ENCODE results near the gene SPINK2. TPM values are rescaled to one million over a fixed set of nuclear protein-coding genes. Genes with fewer than 3 reads are reported as not detected.

The SPINK2 gene
- polyA plus RNA-seq, 1 of the 3 experiments (the other 2 are of a cell fraction): not detected

DNA sequence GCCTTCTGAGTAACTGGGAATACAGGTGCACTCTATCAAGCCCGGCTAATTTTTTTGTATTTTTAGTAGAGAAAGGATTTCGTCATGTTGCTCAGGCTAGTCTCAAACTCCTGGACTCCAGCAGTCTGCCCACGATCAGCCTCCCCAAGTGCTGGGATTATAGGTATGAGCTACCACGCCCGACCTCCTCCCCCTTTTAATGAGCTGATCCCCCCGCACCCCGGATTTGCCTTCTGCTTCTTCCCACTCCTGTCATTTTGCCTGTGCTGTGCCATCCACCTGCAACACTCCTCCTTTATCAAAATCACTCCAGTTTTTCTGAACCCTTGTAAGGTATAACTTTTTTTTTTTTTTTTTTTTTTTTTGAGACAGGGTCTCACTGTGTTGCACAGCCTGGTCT lies 33.4 kb downstream of the SPINK2 start:
- no peaks in the 10 kb centered on the region for H4K20me1 ChIP-seq (ENCODE audit: insufficient read depth)
- no peak overlapping the region for H2AFZ ChIP-seq (ENCODE audit: low read depth)
- WGBS (ENCODE audit: low lambda C conversion rate): 75% methylated on average over 7 of the region's 7 CpGs
- H3K4me3 ChIP-seq (ENCODE audit: low read depth in 2 of 2, low read length in 1 of 2): no peak overlapping the region
- H3K27me3 ChIP-seq (ENCODE audit: insufficient read depth): 0 out of 2 replicates have a peak, but pooled peaks cover 5% of the 10 kb centered on the region
- H3K4me1 ChIP-seq (ENCODE audit: control insufficient read depth in 1 of 2, insufficient read depth in 2 of 2, low read depth in 1 of 2, low read length in 1 of 2): no peaks in the 10 kb centered on the region; a peak in 1 of 4 replicates
- H3K9me3 ChIP-seq: no peaks in the 10 kb centered on the region
- H3K36me3 ChIP-seq (replicated peaks in 1 of 2; ENCODE audit: control insufficient read depth in 1 of 2, insufficient read depth in 2 of 2, low read length in 1 of 2): no peaks in the 10 kb centered on the region
- H3K9ac ChIP-seq: no peak overlapping the region
- H3K27ac ChIP-seq (ENCODE audit: low read depth in 2 of 2, low read length in 1 of 2): no peak overlapping the region
- DNase-seq: no peak
- POLR2A ChIA-PET: interaction anchor here (0.6 kb wide), 1 partner anchor 11 kb away, joined by 3 read pairs; no protein-coding TSS in a partner anchor
- CTCF ChIA-PET: interaction anchor here (1.6 to 2.5 kb wide), 4 partner anchors 13 to 212 kb away, joined by 3 to 6 read pairs (median 5); no protein-coding TSS in a partner anchor
- H3K79me2 ChIP-seq (ENCODE audit: insufficient read depth): no peaks in the 10 kb centered on the region
- no peaks in the 10 kb centered on the region for H3K9me2 ChIP-seq
- H3K4me2 ChIP-seq: no peak overlapping the region
- TF ChIP-seq USF1 (IDR thresholded peaks at IDR 0.05; ENCODE audit: borderline replicate concordance, low read depth) (no peak), SIN3A (IDR thresholded peaks at IDR 0.05; ENCODE audit: borderline replicate concordance, low read depth, low read length) (no peak), CHD2 (IDR thresholded peaks at IDR 0.05; ENCODE audit: low read length, partially characterized antibody) (no peak), FOXJ3 (CRISPR knock-in tag; IDR thresholded peaks at IDR 0.05) (no peak), FOSL2 (IDR thresholded peaks at IDR 0.05; ENCODE audit: borderline replicate concordance, low read depth) (no peak), MAX (IDR thresholded peaks at IDR 0.05; ENCODE audit: low read depth) (no peak), CTCF (IDR thresholded peaks at IDR 0.05) (no peak), RFX5 (IDR thresholded peaks at IDR 0.05; ENCODE audit: low read length) (no peak), EP300 (IDR thresholded peaks at IDR 0.05; ENCODE audit: borderline replicate concordance in 1 of 2, low read depth in 1 of 2, low read length in 1 of 2) (no peak), NFIC (IDR thresholded peaks at IDR 0.05; ENCODE audit: borderline replicate concordance) (no peak), FOXM1 (IDR thresholded peaks at IDR 0.05; ENCODE audit: low read depth) (no peak), TEAD4 (IDR thresholded peaks at IDR 0.05; ENCODE audit: borderline replicate concordance, insufficient read depth) (no peak), POLR2AphosphoS5 (IDR thresholded peaks at IDR 0.05; ENCODE audit: low read depth, low read length) (no peak), TCF12 (IDR thresholded peaks at IDR 0.05) (no peak), EZH2phosphoT487 (IDR thresholded peaks at IDR 0.05; ENCODE audit: borderline replicate concordance, low read depth) (no peak)
- TF ChIP-seq, protein P1, sequence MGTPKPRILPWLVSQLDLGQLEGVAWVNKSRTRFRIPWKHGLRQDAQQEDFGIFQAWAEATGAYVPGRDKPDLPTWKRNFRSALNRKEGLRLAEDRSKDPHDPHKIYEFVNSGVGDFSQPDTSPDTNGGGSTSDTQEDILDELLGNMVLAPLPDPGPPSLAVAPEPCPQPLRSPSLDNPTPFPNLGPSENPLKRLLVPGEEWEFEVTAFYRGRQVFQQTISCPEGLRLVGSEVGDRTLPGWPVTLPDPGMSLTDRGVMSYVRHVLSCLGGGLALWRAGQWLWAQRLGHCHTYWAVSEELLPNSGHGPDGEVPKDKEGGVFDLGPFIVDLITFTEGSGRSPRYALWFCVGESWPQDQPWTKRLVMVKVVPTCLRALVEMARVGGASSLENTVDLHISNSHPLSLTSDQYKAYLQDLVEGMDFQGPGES (IDR thresholded peaks at IDR 0.05; ENCODE audit: low read depth, low read length): no peak
- H3F3A ChIP-seq (replicated peaks; ENCODE audit: insufficient read depth): no peaks in the 10 kb centered on the region
